H1 (cell line): ENCODE results near the gene GGA3.

ENCODE experiments used
- EP300 ChIP-seq, 2 experiments: IDR thresholded peaks; 1 replicate in 1 of 2; 2 replicates in 1 of 2; pipeline ENCODE4 v1.6.1; 2011 to 2012; ENCODE audit warnings: low read depth in 2 of 2, low read length in 2 of 2, mild to moderate bottlenecking in 2 of 2, borderline replicate concordance in 1 of 2, inconsistent platforms in 1 of 2, moderate library complexity in 1 of 2
- HDAC6 ChIP-seq: IDR thresholded peaks from one replicate; pipeline ENCODE4 v1.7.1; 2012; ENCODE audit warnings: low read depth, mild to moderate bottlenecking, inconsistent platforms, low read length, moderate library complexity
- POLR2A ChIP-seq, 2 experiments: IDR thresholded peaks; 1 replicate in 1 of 2; 2 replicates in 1 of 2; pipeline ENCODE4 v1.6.1; 2011; ENCODE audit warnings: low read depth in 2 of 2, low read length in 2 of 2, mild to moderate bottlenecking in 2 of 2; ENCODE audit errors: control extremely low read depth in 1 of 2
- ZNF274 ChIP-seq: IDR thresholded peaks from 2 replicates; pipeline ENCODE4 v1.7.0; 2012; ENCODE audit warnings: low read length, borderline replicate concordance; ENCODE audit errors: extremely low read depth

DNA sequence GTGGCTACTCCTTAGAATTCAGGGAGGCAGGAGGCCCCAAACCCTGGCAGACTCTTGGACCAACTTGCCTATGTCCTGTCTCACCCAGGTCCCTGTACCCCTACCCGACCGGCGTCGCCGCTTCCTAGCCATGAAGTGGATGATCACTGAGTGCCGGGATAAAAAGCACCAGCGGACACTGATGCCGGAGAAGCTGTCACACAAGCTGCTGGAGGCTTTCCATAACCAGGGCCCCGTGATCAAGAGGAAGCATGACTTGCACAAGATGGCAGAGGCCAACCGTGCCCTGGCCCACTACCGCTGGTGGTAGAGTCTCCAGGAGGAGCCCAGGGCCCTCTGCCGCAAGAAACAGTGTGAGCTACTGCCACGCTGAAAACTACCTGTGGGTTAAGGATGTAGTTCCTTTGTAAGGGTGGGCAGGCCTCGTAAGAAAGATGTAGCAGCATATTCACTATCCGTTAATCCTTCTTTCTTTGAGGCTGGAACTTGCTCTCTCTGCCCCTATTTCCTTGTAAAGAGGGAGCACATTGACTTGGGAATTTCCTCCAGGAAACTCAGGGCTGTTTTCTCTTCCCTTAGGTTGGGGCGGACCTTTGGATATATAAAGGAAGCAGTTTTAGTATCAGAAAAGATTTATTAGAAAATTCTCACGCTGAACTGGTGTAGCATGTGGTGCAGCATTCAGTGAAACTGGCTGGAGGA, 4.4 kb upstream of the GGA3 start:
- TF ChIP-seq HDAC6 (no peak), EP300 (IDR thresholded peaks at IDR 0.05; ENCODE audit: borderline replicate concordance in 1 of 2, low read depth in 2 of 2, low read length in 2 of 2) (no peak), POLR2A (IDR thresholded peaks at IDR 0.05; ENCODE audit: control extremely low read depth in 1 of 2, low read depth in 2 of 2, low read length in 2 of 2) (no peak), ZNF274 (no peak)
